Measurements from ENCODE around the gene FAM9A.
"Not testable (repeated sequence)": the region's sequence is repeated elsewhere in the genome, so short reads cannot be mapped to it uniquely, and the experiment has no call there.

The FAM9A gene

GRCh38 chrX:8811611-8812010 lies 10.4 kb upstream of the FAM9A start:
- no peak for TF ChIP-seq CTCF (IDR thresholded peaks at IDR 0.05; ENCODE audit: borderline replicate concordance, control extremely low read depth, extremely low read depth, insufficient read depth, missing control alignments)
- DNase-seq (ENCODE audit: low spot score), result no peak
- in situ Hi-C loops (cut with MboI; ENCODE audit: low sequenced_read_pairs, unreplicated experiment), result loop anchor here (25.0 kb wide), 1 partner anchor 901 kb away; no protein-coding TSS in a partner anchor

- no peak for DNase-seq (ENCODE audit: low spot score)
- in situ Hi-C loops (cut with MboI; ENCODE audit: low sequenced_read_pairs, unreplicated experiment), result loop anchor here (25.0 kb wide), 1 partner anchor 904 kb away; no protein-coding TSS in a partner anchor
- TF ChIP-seq CTCF (IDR thresholded peaks at IDR 0.05; ENCODE audit: borderline replicate concordance, control extremely low read depth, extremely low read depth, insufficient read depth, missing control alignments), result no peak
Observed at GRCh38 chrX:8808661-8809060, 7.5 kb upstream of the FAM9A start.

GRCh38 chrX:8805974-8806373 lies 4.8 kb upstream of the FAM9A start:
- no peak for DNase-seq (ENCODE audit: low spot score)
- TF ChIP-seq CTCF (IDR thresholded peaks at IDR 0.05; ENCODE audit: borderline replicate concordance, control extremely low read depth, extremely low read depth, insufficient read depth, missing control alignments), result no peak
- in situ Hi-C loops (cut with MboI; ENCODE audit: low sequenced_read_pairs, unreplicated experiment), result loop anchor here (25.0 kb wide), 1 partner anchor 906 kb away; no protein-coding TSS in a partner anchor

GRCh38 chrX:8805046-8805445 lies 3.9 kb upstream of the FAM9A start:
- DNase-seq (ENCODE audit: low spot score), result no peak
- no peak for TF ChIP-seq CTCF (IDR thresholded peaks at IDR 0.05; ENCODE audit: borderline replicate concordance, control extremely low read depth, extremely low read depth, insufficient read depth, missing control alignments)
- in situ Hi-C loops (cut with MboI; ENCODE audit: low sequenced_read_pairs, unreplicated experiment), result loop anchor here (25.0 kb wide), 1 partner anchor 907 kb away; no protein-coding TSS in a partner anchor

GRCh38 chrX:8803326-8803725 lies 2.1 kb upstream of the FAM9A start:
- no peak for TF ChIP-seq CTCF (IDR thresholded peaks at IDR 0.05; ENCODE audit: borderline replicate concordance, control extremely low read depth, extremely low read depth, insufficient read depth, missing control alignments)
- DNase-seq (ENCODE audit: low spot score), result no peak
- in situ Hi-C loops (cut with MboI; ENCODE audit: low sequenced_read_pairs, unreplicated experiment), result loop anchor here (25.0 kb wide), 1 partner anchor 909 kb away; no protein-coding TSS in a partner anchor

GRCh38 chrX:8800351-8800750 lies 832 bp downstream of the FAM9A start:
- in situ Hi-C loops (cut with MboI; ENCODE audit: low sequenced_read_pairs, unreplicated experiment), result loop anchor here (25.0 kb wide), 1 partner anchor 912 kb away; no protein-coding TSS in a partner anchor
- not testable (repeated sequence) for DNase-seq (ENCODE audit: low spot score)

GRCh38 chrX:8799281-8799680 lies 1.9 kb downstream of the FAM9A start:
- DNase-seq (ENCODE audit: low spot score); in situ Hi-C loops (cut with MboI; ENCODE audit: low sequenced_read_pairs, unreplicated experiment): not testable (repeated sequence)

GRCh38 chrX:8798702-8799101 lies 2.5 kb downstream of the FAM9A start:
- in situ Hi-C loops (cut with MboI; ENCODE audit: low sequenced_read_pairs, unreplicated experiment); DNase-seq (ENCODE audit: low spot score): not testable (repeated sequence)

- in situ Hi-C loops (cut with MboI; ENCODE audit: low sequenced_read_pairs, unreplicated experiment); DNase-seq (ENCODE audit: low spot score): not testable (repeated sequence)
Observed at GRCh38 chrX:8787119-8787518, 14.1 kb downstream of the FAM9A start.

Measured in GM13976 (cell line).